MV-4-11 (cell line): ENCODE results near the gene GOLPH3L.
"Not testable (repeated sequence)": the region's sequence is repeated elsewhere in the genome, so short reads cannot be mapped to it uniquely, and the experiment has no call there.

Experiments used
- DNase-seq: peaks from one replicate; lab custom pipeline; 2025; lab: John Stamatoyannopoulos, UW

GOLPH3L gene

GRCh38 chr1:150615346-150616201, 81.4 kb downstream of the GOLPH3L start:
- DNase-seq, result no peak

DNA sequence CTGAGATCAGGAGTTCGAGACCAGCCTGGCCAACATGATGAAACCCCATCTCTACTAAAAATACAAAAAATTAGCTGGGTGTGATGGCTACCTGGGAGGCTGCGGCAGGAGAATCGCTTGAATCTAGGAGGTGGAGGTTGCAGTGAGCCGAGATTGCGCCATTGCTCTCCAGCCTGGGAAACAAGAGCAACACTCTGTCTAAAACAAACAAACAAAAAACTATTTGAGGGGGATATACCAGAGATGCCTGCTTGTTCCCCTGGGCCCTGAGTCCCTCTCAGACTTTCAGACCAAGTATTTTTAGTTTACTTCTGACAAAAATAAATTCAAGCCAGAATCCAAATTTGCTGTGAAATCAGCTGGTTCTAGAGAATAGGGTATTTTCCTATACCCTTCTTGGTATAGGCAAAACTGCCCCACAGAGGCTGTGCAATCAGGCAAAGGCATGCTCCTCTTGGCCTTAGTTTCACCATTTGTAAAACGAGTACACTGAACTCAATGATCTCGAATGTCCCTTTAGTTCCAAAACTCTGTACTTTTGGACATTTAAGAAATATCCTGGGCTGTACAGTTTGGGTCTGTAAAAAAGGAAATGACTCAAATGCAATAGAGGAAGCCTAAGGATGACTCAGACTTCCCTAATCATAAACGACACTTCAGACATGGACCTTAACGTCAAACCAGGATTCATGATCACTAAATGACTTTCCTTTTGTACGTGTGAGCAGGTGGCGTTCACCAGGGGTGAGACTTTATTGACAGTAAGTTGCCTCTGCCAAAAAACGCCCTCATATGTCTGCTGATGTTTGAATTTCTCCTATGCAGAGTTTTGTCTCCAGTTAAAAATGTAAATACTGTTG, 83.7 kb downstream of the GOLPH3L start:
- peak; percentile 97 for DNase-seq

GRCh38 chr1:150612014-150612345, 85.0 kb downstream of the GOLPH3L start:
- DNase-seq, result no peak

- DNase-seq, result no peak
Observed at GRCh38 chr1:150610576-150610975, 86.4 kb downstream of the GOLPH3L start.

- no peak for DNase-seq
Observed at GRCh38 chr1:150609732-150610131, 87.2 kb downstream of the GOLPH3L start.

- no peak for DNase-seq
Observed at GRCh38 chr1:150606463-150607142, 90.4 kb downstream of the GOLPH3L start.

DNA sequence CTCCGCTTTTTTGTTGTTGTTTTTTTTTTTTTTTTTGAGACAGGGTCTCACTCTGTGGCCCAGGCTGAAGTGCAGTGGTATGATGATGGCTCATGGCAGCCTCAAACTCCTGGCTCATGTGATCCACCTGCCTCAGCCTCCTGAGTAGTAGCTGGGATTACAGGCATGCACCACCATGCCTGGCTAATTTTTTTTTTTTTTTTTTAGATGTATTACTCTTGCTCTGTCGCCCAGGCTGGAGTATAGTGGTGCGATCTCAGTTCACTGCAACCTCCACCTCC, 91.6 kb downstream of the GOLPH3L start:
- not testable (repeated sequence) for DNase-seq

GRCh38 chr1:150604226-150604588, 92.7 kb downstream of the GOLPH3L start:
- no peak for DNase-seq

GRCh38 chr1:150603711-150604110, 93.2 kb downstream of the GOLPH3L start:
- DNase-seq, result no peak

DNA sequence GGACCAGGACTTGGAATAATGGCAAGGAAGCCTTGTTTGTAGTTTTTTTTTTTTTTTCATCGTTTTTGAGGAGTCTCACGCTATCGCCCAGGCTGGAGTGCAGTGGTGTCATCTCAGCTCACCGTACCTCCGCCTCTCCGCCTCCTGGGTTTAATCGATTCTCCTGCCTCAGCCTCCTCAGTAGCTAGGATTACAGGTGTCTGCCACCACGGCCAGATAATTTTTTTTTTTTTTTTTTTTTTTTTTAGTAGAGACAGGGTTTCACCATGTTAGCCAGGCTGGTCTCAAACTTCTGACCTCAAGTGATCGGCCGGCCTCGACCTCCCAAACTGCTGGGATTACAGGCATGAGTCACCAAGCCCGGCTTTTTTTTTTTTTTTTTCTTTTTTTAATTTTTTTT, 94.6 kb downstream of the GOLPH3L start:
- DNase-seq, result not testable (repeated sequence)

- no peak for DNase-seq
Observed at GRCh38 chr1:150601540-150601939, 95.4 kb downstream of the GOLPH3L start.

GRCh38 chr1:150598346-150598745, 98.6 kb downstream of the GOLPH3L start:
- not testable (repeated sequence) for DNase-seq

GRCh38 chr1:150596976-150597375, 100.0 kb downstream of the GOLPH3L start:
- no peak for DNase-seq
